Measurements from ENCODE around the gene UBA6. TPM values are rescaled to one million over a fixed set of nuclear protein-coding genes. Genes with fewer than 3 reads are reported as not detected.

UBA6 gene
- total RNA-seq, 1 experiment from 2014 or later, result 72.2 TPM

DNA sequence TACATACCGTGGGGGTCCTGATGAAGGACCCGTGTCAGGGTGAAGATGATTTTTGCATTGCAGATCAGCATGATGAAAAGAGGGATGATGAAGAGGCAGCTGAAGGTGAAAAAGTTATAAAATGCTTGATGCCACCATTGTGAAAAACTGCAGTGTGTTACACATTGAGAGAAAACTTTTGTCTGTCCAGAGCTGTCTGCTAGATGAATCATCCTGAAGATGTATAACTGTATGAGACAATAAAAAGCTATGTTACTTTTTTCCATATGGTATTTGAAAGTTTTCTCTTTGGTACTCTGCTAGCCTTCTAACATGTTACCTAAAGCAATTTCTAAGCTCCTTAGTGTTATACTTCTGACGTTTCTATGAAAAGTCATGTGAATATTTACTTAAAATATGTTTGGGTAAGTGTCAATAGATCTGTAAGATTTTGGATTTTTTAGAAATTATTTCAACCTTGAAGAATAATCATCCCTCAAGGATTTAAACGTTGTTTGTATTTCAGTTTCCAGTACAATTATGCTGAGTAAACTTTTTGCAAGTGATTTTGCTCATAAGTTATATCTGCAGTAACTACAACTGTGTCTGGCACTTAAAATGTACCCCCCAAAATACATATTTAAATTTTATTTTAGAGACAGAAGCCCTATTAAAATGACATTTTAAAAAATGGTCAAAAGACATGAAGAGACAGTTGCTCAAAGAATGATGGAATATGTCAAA is 43.8 kb upstream of the UBA6 start:
- H2BK12ac ChIP-seq (ENCODE audit: insufficient read length, low read depth, low read length), result no peak overlapping the region
- no peak overlapping the region for H3K18ac ChIP-seq (ENCODE audit: insufficient read length, low read depth, low read length)
- H2AFZ ChIP-seq (ENCODE audit: low read length), result no peak overlapping the region
- H3K4me2 ChIP-seq (ENCODE audit: insufficient read depth, insufficient read length, low read length), result no peak overlapping the region
- no peaks in the 10 kb centered on the region for H3K23me2 ChIP-seq (ENCODE audit: insufficient read length, low read depth, low read length, poor library complexity, severe bottlenecking)
- H3K56ac ChIP-seq (ENCODE audit: insufficient read length, low read depth, low read length), result no peak overlapping the region
- no peaks in the 10 kb centered on the region for H3K9me3 ChIP-seq (ENCODE audit: control insufficient read depth, low read depth, low read length)
- Mint-ChIP-seq H3K27ac (no peak overlapping the region), H3K4me3 (no peak overlapping the region), H3K4me1 (no peaks in the 10 kb centered on the region), H3K36me3 (ENCODE audit: insufficient read depth in 1 of 3, low read depth in 3 of 3) (no peaks in the 10 kb centered on the region), H3K9me3 (no peaks in the 10 kb centered on the region), H3K27me3 (ENCODE audit: low read depth) (no peaks in the 10 kb centered on the region)
- H2BK5ac ChIP-seq (ENCODE audit: insufficient read length, low read length), result no peak overlapping the region
- H2AK5ac ChIP-seq (ENCODE audit: insufficient read length, low read length), result no peak overlapping the region
- no peak overlapping the region for H4K91ac ChIP-seq (ENCODE audit: insufficient read length, low read depth, low read length)
- H2BK20ac ChIP-seq (ENCODE audit: low read depth, low read length, poor library complexity, severe bottlenecking), result no peak overlapping the region
- H3K9ac ChIP-seq (ENCODE audit: extremely low read depth, insufficient read length, low read length), result no peak overlapping the region
- no CpG with 5 or more reads among the region's 4 CpGs for WGBS (ENCODE audit: extremely low coverage, insufficient read length, low lambda C conversion rate)
- no peak overlapping the region for H4K5ac ChIP-seq (ENCODE audit: insufficient read length, low read depth, low read length)
- no peaks in the 10 kb centered on the region for H3K4me1 ChIP-seq (ENCODE audit: insufficient read depth, low read length)
- no peaks in the 10 kb centered on the region for H4K20me1 ChIP-seq (ENCODE audit: control insufficient read depth, insufficient read depth, insufficient read length)
- H3K27me3 ChIP-seq (ENCODE audit: insufficient read depth, low read length), result no peaks in the 10 kb centered on the region
- TF ChIP-seq, protein P1, sequence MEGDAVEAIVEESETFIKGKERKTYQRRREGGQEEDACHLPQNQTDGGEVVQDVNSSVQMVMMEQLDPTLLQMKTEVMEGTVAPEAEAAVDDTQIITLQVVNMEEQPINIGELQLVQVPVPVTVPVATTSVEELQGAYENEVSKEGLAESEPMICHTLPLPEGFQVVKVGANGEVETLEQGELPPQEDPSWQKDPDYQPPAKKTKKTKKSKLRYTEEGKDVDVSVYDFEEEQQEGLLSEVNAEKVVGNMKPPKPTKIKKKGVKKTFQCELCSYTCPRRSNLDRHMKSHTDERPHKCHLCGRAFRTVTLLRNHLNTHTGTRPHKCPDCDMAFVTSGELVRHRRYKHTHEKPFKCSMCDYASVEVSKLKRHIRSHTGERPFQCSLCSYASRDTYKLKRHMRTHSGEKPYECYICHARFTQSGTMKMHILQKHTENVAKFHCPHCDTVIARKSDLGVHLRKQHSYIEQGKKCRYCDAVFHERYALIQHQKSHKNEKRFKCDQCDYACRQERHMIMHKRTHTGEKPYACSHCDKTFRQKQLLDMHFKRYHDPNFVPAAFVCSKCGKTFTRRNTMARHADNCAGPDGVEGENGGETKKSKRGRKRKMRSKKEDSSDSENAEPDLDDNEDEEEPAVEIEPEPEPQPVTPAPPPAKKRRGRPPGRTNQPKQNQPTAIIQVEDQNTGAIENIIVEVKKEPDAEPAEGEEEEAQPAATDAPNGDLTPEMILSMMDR (conservative IDR thresholded peaks at IDR 0.05), result no peak
- H2BK15ac ChIP-seq (ENCODE audit: low read depth, low read length), result no peak overlapping the region
- no peak overlapping the region for H2BK120ac ChIP-seq (ENCODE audit: low read depth, low read length, poor library complexity, severe bottlenecking)
- no peak overlapping the region for H3T11ph ChIP-seq (ENCODE audit: low read length)
- no peaks in the 10 kb centered on the region for H3K79me2 ChIP-seq (ENCODE audit: insufficient read depth, low read length)
- no peak overlapping the region for H3K23ac ChIP-seq (ENCODE audit: insufficient read length, low read depth, low read length)
- DNase-seq, result no peak
- no peak overlapping the region for H3K14ac ChIP-seq (ENCODE audit: insufficient read depth, low read length)
- H4K8ac ChIP-seq (replicated peaks; ENCODE audit: insufficient read length, low read depth, low read length), result no peak overlapping the region
- no peaks in the 10 kb centered on the region for H3K79me1 ChIP-seq (ENCODE audit: insufficient read depth, low read depth, low read length, poor library complexity, severe bottlenecking)
- no peak overlapping the region for H3K4ac ChIP-seq (ENCODE audit: low read depth, low read length)
- H3K27ac ChIP-seq (ENCODE audit: insufficient read length, low read depth, low read length), result no peak overlapping the region

Data from H9 (cell line).